Keratinocyte (primary cell): ENCODE data around the gene PLCD4.

Source experiments
- EZH2 ChIP-seq: IDR thresholded peaks from one replicate; pipeline ENCODE4 v1.6.1; 2012; ENCODE audit warnings: inconsistent platforms, mild to moderate bottlenecking, low read length, moderate library complexity
- TF ChIP-seq, protein P1 (sequence below), 3 experiments: IDR thresholded peaks in 1 of 3; conservative IDR thresholded peaks in 1 of 3; optimal IDR thresholded peaks in 1 of 3; 2 replicates in 2 of 3; 3 replicates in 1 of 3; pipeline versions ENCODE3 to v1.5.1; 2011; ENCODE audit warnings: low read length in 3 of 3, mild to moderate bottlenecking in 3 of 3, moderate library complexity in 2 of 3, control low read depth in 1 of 3, inconsistent platforms in 1 of 3; ENCODE audit not compliant: insufficient read depth in 2 of 3; ENCODE audit errors: extremely low read depth in 1 of 3

DNA sequence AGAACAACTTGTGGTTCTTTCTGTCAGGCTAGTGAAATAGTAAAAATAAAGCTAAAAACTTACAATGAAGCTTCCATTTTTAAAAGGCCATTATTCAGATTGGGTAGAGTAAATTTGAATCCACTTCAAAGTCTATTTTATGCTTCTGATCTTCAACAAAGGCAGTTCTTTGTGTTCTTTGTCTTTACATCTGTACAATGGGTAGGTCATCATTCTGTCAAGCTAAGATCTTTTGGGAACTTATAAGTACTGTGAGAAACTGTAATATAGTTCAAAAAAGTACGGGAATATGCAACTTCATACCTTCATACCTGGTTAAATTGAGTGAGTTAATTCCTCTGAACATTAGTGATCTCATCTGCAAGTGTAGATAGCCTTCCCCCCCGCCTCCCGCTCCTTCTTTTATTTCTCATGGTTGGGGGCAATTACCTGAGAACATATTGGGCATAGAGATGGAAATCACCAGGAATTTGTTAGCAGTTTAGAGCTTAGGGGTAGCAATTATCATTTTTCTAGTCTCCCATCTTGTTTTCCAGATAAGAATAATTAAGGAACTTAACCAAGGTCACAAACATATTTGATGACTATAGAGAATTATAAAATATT lies 29.3 kb upstream of the PLCD4 start:
- TF ChIP-seq, protein P1, sequence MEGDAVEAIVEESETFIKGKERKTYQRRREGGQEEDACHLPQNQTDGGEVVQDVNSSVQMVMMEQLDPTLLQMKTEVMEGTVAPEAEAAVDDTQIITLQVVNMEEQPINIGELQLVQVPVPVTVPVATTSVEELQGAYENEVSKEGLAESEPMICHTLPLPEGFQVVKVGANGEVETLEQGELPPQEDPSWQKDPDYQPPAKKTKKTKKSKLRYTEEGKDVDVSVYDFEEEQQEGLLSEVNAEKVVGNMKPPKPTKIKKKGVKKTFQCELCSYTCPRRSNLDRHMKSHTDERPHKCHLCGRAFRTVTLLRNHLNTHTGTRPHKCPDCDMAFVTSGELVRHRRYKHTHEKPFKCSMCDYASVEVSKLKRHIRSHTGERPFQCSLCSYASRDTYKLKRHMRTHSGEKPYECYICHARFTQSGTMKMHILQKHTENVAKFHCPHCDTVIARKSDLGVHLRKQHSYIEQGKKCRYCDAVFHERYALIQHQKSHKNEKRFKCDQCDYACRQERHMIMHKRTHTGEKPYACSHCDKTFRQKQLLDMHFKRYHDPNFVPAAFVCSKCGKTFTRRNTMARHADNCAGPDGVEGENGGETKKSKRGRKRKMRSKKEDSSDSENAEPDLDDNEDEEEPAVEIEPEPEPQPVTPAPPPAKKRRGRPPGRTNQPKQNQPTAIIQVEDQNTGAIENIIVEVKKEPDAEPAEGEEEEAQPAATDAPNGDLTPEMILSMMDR (optimal IDR thresholded peaks at IDR 0.05 in 1 of 3, IDR thresholded peaks at IDR 0.05 in 1 of 3, conservative IDR thresholded peaks at IDR 0.05 in 1 of 3; ENCODE audit: extremely low read depth in 1 of 3, insufficient read depth in 2 of 3, low read length in 3 of 3), result no peak
- no peak for TF ChIP-seq EZH2
